LNCAP (cell line): ENCODE data around the gene RSRC1.

Experiments
- TF ChIP-seq, protein P1 (sequence below): fragments of 450-650 bp; IDR thresholded peaks from 2 replicates; pipeline ENCODE4 v1.5.1; 2017; ENCODE audit warnings: mild to moderate bottlenecking

Gene RSRC1

DNA sequence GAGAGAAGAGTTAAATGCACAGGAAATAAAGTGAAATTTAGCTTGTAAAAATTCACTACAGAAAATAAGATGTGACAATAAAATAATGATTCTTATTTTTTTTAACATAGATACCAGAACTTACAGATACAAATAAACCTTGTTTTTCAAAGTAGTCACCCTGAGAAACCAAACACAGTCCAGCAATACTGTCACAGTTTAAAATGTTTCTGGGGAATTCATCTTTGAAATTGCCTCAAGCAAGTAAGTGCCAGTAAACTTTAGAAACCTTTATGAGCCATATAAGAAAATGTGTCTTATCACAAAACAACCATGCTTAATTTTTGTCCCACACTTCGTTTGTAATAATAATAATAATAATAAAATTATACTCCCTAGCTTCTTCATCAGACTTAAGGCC lies 23.5 kb upstream of the RSRC1 start:
- TF ChIP-seq, protein P1, sequence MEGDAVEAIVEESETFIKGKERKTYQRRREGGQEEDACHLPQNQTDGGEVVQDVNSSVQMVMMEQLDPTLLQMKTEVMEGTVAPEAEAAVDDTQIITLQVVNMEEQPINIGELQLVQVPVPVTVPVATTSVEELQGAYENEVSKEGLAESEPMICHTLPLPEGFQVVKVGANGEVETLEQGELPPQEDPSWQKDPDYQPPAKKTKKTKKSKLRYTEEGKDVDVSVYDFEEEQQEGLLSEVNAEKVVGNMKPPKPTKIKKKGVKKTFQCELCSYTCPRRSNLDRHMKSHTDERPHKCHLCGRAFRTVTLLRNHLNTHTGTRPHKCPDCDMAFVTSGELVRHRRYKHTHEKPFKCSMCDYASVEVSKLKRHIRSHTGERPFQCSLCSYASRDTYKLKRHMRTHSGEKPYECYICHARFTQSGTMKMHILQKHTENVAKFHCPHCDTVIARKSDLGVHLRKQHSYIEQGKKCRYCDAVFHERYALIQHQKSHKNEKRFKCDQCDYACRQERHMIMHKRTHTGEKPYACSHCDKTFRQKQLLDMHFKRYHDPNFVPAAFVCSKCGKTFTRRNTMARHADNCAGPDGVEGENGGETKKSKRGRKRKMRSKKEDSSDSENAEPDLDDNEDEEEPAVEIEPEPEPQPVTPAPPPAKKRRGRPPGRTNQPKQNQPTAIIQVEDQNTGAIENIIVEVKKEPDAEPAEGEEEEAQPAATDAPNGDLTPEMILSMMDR = no peak

DNA sequence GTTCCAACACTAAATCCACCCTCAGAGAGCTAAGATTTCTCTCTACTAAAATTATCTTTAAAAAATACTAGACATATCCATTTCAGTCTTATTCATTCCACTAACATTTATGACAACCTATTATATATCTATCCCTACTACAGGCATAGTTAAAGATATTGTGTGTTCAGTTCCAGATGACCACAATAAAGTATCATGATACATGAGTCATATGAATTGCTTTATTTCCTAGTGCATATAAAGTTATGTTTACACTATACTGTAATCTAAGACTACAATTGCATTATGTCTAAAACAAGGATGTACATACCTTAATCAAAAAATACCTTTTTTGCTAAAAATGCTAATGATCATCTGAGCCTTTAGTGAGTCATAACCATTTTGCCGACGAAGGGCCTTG lies 23.1 kb upstream of the RSRC1 start:
- TF ChIP-seq, protein P1 = no peak

DNA sequence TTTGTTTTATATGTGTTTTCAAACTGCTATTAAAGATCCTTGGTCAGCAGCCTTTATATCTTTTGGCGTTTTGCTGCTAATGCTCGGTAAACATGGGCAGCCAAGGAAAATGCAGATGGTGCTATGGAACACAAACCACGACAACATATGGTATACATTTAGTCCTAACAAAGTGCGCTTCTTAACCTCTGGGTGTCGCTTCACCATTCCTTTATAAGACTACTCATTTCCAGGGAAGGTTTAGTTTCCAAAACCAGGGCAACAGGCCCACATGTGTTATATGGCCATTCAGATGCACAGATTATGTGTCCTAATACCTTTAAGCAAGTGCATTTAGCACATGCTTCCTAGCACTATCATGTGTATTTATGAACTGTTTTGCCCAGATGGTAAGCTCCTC lies 18.4 kb upstream of the RSRC1 start:
- TF ChIP-seq, protein P1 = peak; percentile 57

DNA sequence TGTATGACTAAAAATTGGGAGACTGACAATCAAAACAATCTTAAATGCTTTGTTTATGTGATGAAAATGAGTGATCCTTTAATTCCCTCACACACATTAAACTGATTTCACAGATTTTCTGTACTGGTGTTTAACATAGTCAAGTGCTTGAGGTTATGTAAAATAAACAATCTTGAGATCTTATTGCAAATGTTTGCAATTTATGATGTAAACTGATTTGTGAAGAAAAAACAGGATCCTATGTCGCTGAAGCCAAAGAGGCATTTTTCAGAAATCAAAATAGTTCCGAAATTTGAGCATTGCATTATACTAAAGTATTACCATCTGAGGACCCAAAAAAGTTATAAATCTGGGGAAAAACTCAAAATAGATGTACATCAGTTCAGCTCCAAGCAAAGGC lies 16.4 kb upstream of the RSRC1 start:
- TF ChIP-seq, protein P1 = no peak

DNA sequence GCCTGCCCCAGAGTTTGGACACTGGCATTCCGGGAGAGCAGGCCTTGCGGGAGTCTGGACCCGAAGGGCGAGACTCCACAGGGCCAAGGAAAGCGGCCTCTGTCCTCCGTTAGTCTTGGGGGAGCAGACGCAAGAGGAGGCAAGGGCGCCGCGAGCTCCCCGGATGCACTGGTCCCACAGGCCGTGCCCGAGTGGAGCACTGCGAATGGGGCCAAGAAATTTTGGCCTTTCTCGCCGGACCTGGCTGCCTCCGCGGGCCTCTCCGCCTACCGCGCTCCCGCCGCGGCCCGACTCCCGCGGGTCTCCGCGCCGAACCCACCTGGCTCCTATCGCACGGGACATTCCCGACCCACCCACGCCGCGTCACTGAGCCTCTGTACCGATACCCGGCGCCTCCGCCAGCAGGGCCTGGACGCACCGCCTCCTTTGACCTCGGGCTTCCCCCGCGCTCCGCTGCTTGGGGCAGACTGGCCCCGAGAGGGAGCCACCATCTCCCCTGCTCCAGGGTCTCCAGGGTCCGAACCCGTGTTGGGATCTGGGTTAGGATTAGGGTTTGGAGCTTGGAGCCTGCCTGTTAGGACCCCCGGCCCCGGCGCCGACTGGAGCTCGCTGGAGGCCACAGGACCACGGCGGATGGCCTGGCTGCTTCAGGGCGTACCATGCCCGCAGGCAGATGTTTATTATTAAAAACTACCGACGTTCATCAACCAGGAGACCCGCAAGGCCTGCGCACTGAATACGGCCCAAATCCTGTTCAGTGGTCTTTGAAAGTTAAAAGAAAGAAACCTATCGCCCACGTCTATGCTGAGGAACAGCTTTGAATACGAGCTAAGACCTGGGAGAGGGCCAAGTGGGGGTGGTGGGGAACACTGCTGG lies 15.4 kb upstream of the RSRC1 start:
- TF ChIP-seq, protein P1 = no peak

DNA sequence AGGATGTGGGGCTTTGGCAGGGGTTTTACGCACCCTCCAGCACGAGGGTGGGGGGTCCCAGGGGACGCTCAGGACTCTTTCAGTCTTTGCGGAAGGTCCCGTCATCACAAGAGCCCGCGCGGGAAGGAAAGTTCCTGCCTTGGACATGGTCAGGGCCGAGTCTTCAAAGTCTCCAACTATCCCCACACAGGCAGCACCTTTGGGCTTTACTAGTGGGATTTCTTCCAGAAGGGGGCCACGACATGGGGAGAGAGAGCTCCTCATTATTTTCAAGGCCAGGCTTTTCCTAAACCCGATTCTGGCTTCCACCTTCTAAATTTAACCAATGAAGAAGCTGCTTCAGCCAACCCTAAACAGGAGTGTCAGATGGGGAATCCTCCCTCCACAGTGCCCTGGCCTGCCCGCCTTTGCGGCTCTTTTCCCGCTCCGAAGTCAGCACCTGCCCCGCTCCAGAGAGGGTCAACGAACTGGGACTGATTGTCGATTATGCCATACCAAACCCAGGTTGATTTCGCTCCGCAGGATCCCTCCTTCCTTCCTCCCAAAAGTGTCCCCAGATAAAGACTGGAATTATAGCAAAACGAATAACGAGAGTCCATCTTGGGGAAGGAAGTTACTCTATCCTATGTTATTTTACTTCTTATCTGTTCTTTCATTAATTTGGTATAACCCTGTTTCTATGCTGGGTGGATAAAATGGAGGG lies 14.6 kb upstream of the RSRC1 start:
- TF ChIP-seq, protein P1 = no peak

DNA sequence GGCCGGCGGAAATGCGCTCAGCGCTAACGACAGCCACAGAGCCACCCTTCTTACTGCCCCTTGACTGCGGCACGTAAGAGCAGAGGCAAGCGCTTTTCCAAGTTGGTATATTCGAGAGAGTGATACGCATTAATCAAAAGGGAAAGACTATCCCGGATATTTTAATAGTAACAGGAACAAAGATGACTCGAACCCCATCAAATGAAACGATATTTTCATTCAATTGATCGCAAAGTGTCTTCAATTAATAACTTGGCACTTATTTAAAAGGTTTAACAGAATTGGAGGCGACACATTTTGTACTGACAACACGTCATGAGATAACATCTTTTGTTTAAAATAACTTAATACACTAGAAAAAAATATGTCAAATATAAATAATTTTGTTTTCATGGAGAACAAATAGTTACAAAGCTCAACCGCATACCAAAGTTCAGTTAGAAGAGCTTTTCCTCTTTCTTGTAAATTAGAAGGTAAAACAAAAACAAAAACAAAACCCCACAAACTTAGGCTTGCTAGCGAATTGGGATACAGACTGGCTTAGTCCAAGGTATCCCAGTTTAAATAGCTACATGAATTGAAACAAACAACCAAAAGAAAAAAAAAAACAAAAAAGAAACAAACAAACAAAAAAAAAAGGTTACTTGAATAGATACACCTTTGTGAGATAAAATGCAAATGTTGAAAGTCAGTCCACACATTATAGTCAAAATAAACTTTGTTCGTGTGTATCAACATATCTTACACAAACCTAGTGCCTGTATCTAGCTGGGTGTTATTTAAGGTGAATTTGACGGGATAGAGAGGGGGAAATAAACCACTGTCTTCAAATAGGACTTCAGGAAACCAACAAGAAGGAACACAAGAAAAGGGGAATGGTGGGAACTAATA lies 13.8 kb upstream of the RSRC1 start:
- TF ChIP-seq, protein P1 = no peak
